ENCODE results near the gene UNC13A. TPM values are rescaled to one million over a fixed set of nuclear protein-coding genes. Genes with fewer than 3 reads are reported as not detected.

Gene UNC13A
- total RNA-seq, 1 donor from 2014 or later, result 1.2 TPM

GRCh38 chr19:17724655-17725054, 36.5 kb upstream of the UNC13A start:
- Mint-ChIP-seq H3K27ac (ENCODE audit: unreplicated experiment) (no peak overlapping the region), H3K36me3 (ENCODE audit: low read depth, unreplicated experiment) (peaks cover 31% of the 10 kb centered on the region), H3K9me3 (ENCODE audit: unreplicated experiment) (no peaks in the 10 kb centered on the region), H3K4me3 (ENCODE audit: unreplicated experiment) (no peak overlapping the region), H3K27me3 (ENCODE audit: unreplicated experiment) (peaks cover 14% of the 10 kb centered on the region), H3K4me1 (ENCODE audit: unreplicated experiment) (peaks cover 39% of the 10 kb centered on the region)
- no peak for TF ChIP-seq CTCF (IDR thresholded peaks at IDR 0.05; ENCODE audit: unreplicated experiment)
- no peak for DNase-seq (ENCODE audit: low spot score)

GRCh38 chr19:17722655-17723240, 34.6 kb upstream of the UNC13A start:
- Mint-ChIP-seq H3K36me3 (ENCODE audit: low read depth, unreplicated experiment) (peaks cover 23% of the 10 kb centered on the region), H3K9me3 (ENCODE audit: unreplicated experiment) (no peaks in the 10 kb centered on the region), H3K27ac (ENCODE audit: unreplicated experiment) (no peak overlapping the region), H3K27me3 (ENCODE audit: unreplicated experiment) (peaks cover 14% of the 10 kb centered on the region), H3K4me1 (ENCODE audit: unreplicated experiment) (peaks cover 45% of the 10 kb centered on the region), H3K4me3 (ENCODE audit: unreplicated experiment) (no peak overlapping the region)
- no peak for TF ChIP-seq CTCF (IDR thresholded peaks at IDR 0.05; ENCODE audit: unreplicated experiment)
- DNase-seq (ENCODE audit: low spot score), result no peak

- DNase-seq (ENCODE audit: low spot score), result peak; percentile 46
- H3K9me3 Mint-ChIP-seq (ENCODE audit: unreplicated experiment), result no peaks in the 10 kb centered on the region
These were observed 33.7 kb upstream of the UNC13A start for GRCh38 chr19:17721821-17722220.

GRCh38 chr19:17721111-17721628, 33.0 kb upstream of the UNC13A start:
- peak overlapping the region; percentile 96 for H3K4me3 Mint-ChIP-seq (ENCODE audit: unreplicated experiment)

More at GRCh38 chr19:17721821-17722220, 33.7 kb upstream of the UNC13A start:
- peaks cover 52% of the 10 kb centered on the region for H3K4me1 Mint-ChIP-seq (ENCODE audit: unreplicated experiment)
- no peak for TF ChIP-seq CTCF (IDR thresholded peaks at IDR 0.05; ENCODE audit: unreplicated experiment)
- peaks cover 15% of the 10 kb centered on the region for H3K27me3 Mint-ChIP-seq (ENCODE audit: unreplicated experiment)
- H3K36me3 Mint-ChIP-seq (ENCODE audit: low read depth, unreplicated experiment), result peaks cover 26% of the 10 kb centered on the region
- peak overlapping the region; percentile 92 for H3K27ac Mint-ChIP-seq (ENCODE audit: unreplicated experiment)
- H3K4me3 Mint-ChIP-seq (ENCODE audit: unreplicated experiment), result peak overlapping the region; percentile 96

More at GRCh38 chr19:17721111-17721628, 33.0 kb upstream of the UNC13A start:
- H3K4me1 Mint-ChIP-seq (ENCODE audit: unreplicated experiment), result peaks cover 52% of the 10 kb centered on the region
- H3K36me3 Mint-ChIP-seq (ENCODE audit: low read depth, unreplicated experiment), result peaks cover 26% of the 10 kb centered on the region
- no peak for DNase-seq (ENCODE audit: low spot score)
- peak overlapping the region; percentile 92 for H3K27ac Mint-ChIP-seq (ENCODE audit: unreplicated experiment)
- H3K9me3 Mint-ChIP-seq (ENCODE audit: unreplicated experiment), result no peaks in the 10 kb centered on the region
- peaks cover 15% of the 10 kb centered on the region for H3K27me3 Mint-ChIP-seq (ENCODE audit: unreplicated experiment)
- no peak for TF ChIP-seq CTCF (IDR thresholded peaks at IDR 0.05; ENCODE audit: unreplicated experiment)

Data from endothelial cell (in vitro differentiated cells).